SK-N-SH (cell line): ENCODE data around the gene WDR83.

Experiments
- CTCF ChIP-seq: fragments of 200-600 bp; sonication (generic); IDR thresholded peaks from 2 replicates; pipeline ENCODE4 v1.6.1; 2017; ENCODE audit warnings: antibody characterized with exemption, mild to moderate bottlenecking, moderate library complexity
- EP300 ChIP-seq, 2 experiments: IDR thresholded peaks; 2 replicates each; pipeline versions ENCODE4 v1.4.0 to v1.6.1; 2012; ENCODE audit warnings: borderline replicate concordance in 1 of 2, low read depth in 1 of 2, low read length in 1 of 2
- MXI1 ChIP-seq: IDR thresholded peaks from 2 replicates; pipeline ENCODE4 v1.6.1; 2012; ENCODE audit warnings: mild to moderate bottlenecking, low read depth, low read length, improper control_type of control experiment
- RAD21 ChIP-seq: IDR thresholded peaks from 2 replicates; pipeline ENCODE4 v1.6.1; 2012; ENCODE audit warnings: mild to moderate bottlenecking, low read length
- USF1 ChIP-seq: IDR thresholded peaks from 2 replicates; pipeline ENCODE4 v1.4.0; 2012; ENCODE audit warnings: low read depth, borderline replicate concordance

GRCh38 chr19:12676384-12676792 is 9.8 kb downstream of the WDR83 start:
- peak; percentile 46 for TF ChIP-seq RAD21
- TF ChIP-seq CTCF: peak; percentile 83
- TF ChIP-seq USF1: no peak
- TF ChIP-seq EP300 (IDR thresholded peaks at IDR 0.05; ENCODE audit: borderline replicate concordance in 1 of 2, low read depth in 1 of 2, low read length in 1 of 2): no peak
- TF ChIP-seq MXI1: no peak
